K562 (cell line): ENCODE measurements around the gene NR2C2AP. TPM values are rescaled to one million over a fixed set of nuclear protein-coding genes. Genes with fewer than 3 reads are reported as not detected.
A peak's percentile ranks its signal among the peaks of the same experiment; 100 is the strongest.

ENCODE experiments used
- ADNP ChIP-seq: fragments of 200-800 bp; sonication (Bioruptor generic); IDR thresholded peaks from 2 replicates; pipeline ENCODE4 v1.6.1; 2016; ENCODE audit warnings: missing genetic modification characterization, missing compliant biosample characterization
- ARID3A ChIP-seq: IDR thresholded peaks from 2 replicates; pipeline ENCODE4 v1.6.1; 2012; ENCODE audit warnings: low read depth, low read length, improper control_type of control experiment, borderline replicate concordance
- DIDO1 ChIP-seq: fragments of 450-650 bp; IDR thresholded peaks from 2 replicates; pipeline ENCODE4 v1.6.1; 2016; ENCODE audit warnings: low read depth, missing biosample characterization, missing genetic modification characterization
- FOXK2 ChIP-seq, 2 experiments: fragments of 450-650 bp; IDR thresholded peaks in 1 of 2; conservative IDR thresholded peaks in 1 of 2; 2 replicates each; pipeline ENCODE4 v1.6.1; 2016; ENCODE audit warnings: low read depth in 2 of 2, mild to moderate bottlenecking in 1 of 2
- GATAD2A ChIP-seq: fragments of 450-650 bp; IDR thresholded peaks from 2 replicates; pipeline ENCODE4 v1.6.1; 2017
- GTF3C2 ChIP-seq: IDR thresholded peaks from 3 replicates; pipeline ENCODE4 v1.6.1; 2011; ENCODE audit warnings: borderline replicate concordance, mild to moderate bottlenecking, moderate library complexity; ENCODE audit not compliant: insufficient read length; ENCODE audit errors: extremely low read depth
- HEY1 ChIP-seq: fragments of 250-450 bp; sonication (Bioruptor Pico); IDR thresholded peaks from 2 replicates; pipeline ENCODE4 v1.5.0; 2020; ENCODE audit warnings: mild to moderate bottlenecking, moderate library complexity, borderline replicate concordance
- HNRNPLL ChIP-seq: fragments of 200-400 bp; formaldehyde crosslinking; IDR thresholded peaks from 2 replicates; pipeline ENCODE4 v1.6.1; 2017; ENCODE audit warnings: low read length, low read depth, mild to moderate bottlenecking; ENCODE audit not compliant: poor library complexity, severe bottlenecking
- HNRNPUL1 ChIP-seq: fragments of 200-400 bp; formaldehyde crosslinking; IDR thresholded peaks from 2 replicates; pipeline ENCODE4 v1.6.1; 2017; ENCODE audit warnings: low read length
- IFI16 ChIP-seq: fragments of 250-450 bp; sonication (Bioruptor Pico); IDR thresholded peaks from 2 replicates; pipeline ENCODE4 v2.1.2; 2022; ENCODE audit warnings: mild to moderate bottlenecking, inconsistent platforms
- KLF10 ChIP-seq: fragments of 250-450 bp; sonication (Bioruptor Pico); IDR thresholded peaks from 2 replicates; pipeline ENCODE4 v1.6.1; 2021; ENCODE audit warnings: matching md5 sums
- KLF6 ChIP-seq: fragments of 250-450 bp; sonication (Bioruptor Pico); IDR thresholded peaks from 2 replicates; pipeline ENCODE4 v1.4.0; 2020; ENCODE audit warnings: mild to moderate bottlenecking, moderate library complexity, borderline replicate concordance
- MAFK ChIP-seq: IDR thresholded peaks from 2 replicates; pipeline ENCODE4 v1.6.1; 2011; ENCODE audit warnings: low read length, improper control_type of control experiment
- NBN ChIP-seq: fragments of 450-650 bp; IDR thresholded peaks from 2 replicates; pipeline ENCODE4 v1.6.1; 2016; ENCODE audit warnings: low read depth, mild to moderate bottlenecking
- PML ChIP-seq: IDR thresholded peaks from 2 replicates; pipeline ENCODE4 v1.6.1; 2012; ENCODE audit warnings: low read length, inconsistent platforms
- SNIP1 ChIP-seq: fragments of 450-650 bp; IDR thresholded peaks from 2 replicates; pipeline ENCODE4 v1.7.1; 2017; ENCODE audit warnings: low read depth, mild to moderate bottlenecking
- SNRNP70 ChIP-seq: fragments of 200-400 bp; formaldehyde crosslinking; optimal IDR thresholded peaks from 2 replicates; pipeline ENCODE3; 2017; ENCODE audit warnings: low read depth, low read length
- polyA plus RNA-seq, 8 experiments: library from polyadenylated mRNA; depleted of rRNA in 4 of 8; stranded (reverse) in 5 of 8; unstranded in 3 of 8; fragments of >200 nt; fragmentation: Nextera tagmentation in 2 of 8; fragmentation: Illumina TruSeq in 1 of 8; extraction: Ambion mirVana in 2 of 8; extraction: Trizol in 1 of 8; gene quantifications; 2 replicates each; pipeline versions ENCODE4 v1.2.1 to v1.2.3, GENCODE V29; 2011 to 2014; ENCODE audit warnings: inconsistent platforms in 1 of 8, missing spikeins in 1 of 8
- total RNA-seq, 7 experiments: library from RNA; depleted of rRNA in 6 of 7; stranded (reverse); fragments of >200 nt in 6 of 7; fragmentation: Illumina TruSeq in 2 of 7; extraction: Trizol in 2 of 7; gene quantifications; 2 replicates each; pipeline versions ENCODE4 v1.2.1 to v1.2.3, GENCODE V29; 2011 to 2021; ENCODE audit warnings: low replicate concordance in 1 of 7
- TF ChIP-seq, protein P1 (sequence below), 2 experiments: fragments of 450-650 bp in 1 of 2; IDR thresholded peaks; 2 replicates each; pipeline ENCODE4 v1.6.1; 2011 to 2017; ENCODE audit warnings: low read depth in 2 of 2, antibody characterized with exemption in 1 of 2, borderline replicate concordance in 1 of 2, low read length in 1 of 2, mild to moderate bottlenecking in 1 of 2, mixed read lengths in 1 of 2; ENCODE audit not compliant: control insufficient read depth in 1 of 2

NR2C2AP gene
- total and polyA plus RNA-seq, 9 of the 15 experiments (the other 6 are each of a cell fraction or from before 2014, with no cell fraction given): 23.7 to 77.4 (median 32.4) TPM

DNA sequence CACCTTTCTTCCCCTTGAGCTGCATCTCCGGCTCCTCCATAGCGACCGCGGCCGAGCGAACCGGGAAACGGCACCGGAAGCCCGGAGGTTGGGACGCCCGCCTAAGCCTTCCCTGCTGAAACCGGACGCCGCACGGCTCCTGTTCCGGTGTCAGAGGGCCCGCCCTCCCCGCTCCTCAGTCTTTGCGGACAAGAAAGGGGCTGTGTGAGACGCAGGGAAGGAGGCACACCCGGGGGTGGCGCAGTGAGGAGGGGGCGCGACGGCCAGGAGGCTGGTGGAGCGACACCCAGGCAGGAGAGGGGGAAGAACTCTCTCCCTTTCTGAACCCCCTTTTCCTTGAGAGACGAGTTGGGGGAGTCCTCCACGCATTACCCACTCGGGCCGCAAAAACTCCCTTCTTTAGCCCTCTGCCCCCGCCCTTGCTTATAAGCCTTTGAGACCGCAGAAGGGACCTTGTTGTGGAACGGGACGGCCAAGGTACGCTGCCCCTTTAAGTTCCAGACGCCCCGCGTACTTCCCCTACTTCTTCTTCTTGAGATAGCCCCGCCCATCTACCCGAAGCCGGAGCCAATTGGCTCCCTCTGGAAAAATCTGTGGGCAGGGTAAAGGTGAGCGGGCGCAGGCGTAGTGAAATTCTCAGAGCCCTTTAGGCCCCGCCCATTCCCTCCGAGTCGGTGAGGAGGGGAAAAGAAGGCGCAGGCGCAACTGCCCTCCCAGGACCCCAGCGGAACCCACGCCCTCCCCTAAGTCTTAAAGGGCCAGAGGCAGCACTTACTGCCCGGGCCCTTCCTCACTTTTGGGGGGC is 10.9 kb downstream of the NR2C2AP start, which contains the start of the genes BORCS8 and RFXANK (continued):
- TF ChIP-seq ARID3A: no peak
- peak; percentile 87 for TF ChIP-seq DIDO1 (tag)
- TF ChIP-seq NBN: peak; percentile 82; the same call in 1 of the 2 replicates
- peak; percentile 71 to 79; a peak in 3 of 4 replicates for TF ChIP-seq FOXK2 (conservative IDR thresholded peaks at IDR 0.05 in 1 of 2, IDR thresholded peaks at IDR 0.05 in 1 of 2; ENCODE audit: low read depth in 2 of 2)
- TF ChIP-seq IFI16: no peak
- peak; percentile 82 for TF ChIP-seq HNRNPLL
- TF ChIP-seq KLF6: no peak
- no peak for TF ChIP-seq KLF10 (CRISPR knock-in tag)
- TF ChIP-seq, protein P1, sequence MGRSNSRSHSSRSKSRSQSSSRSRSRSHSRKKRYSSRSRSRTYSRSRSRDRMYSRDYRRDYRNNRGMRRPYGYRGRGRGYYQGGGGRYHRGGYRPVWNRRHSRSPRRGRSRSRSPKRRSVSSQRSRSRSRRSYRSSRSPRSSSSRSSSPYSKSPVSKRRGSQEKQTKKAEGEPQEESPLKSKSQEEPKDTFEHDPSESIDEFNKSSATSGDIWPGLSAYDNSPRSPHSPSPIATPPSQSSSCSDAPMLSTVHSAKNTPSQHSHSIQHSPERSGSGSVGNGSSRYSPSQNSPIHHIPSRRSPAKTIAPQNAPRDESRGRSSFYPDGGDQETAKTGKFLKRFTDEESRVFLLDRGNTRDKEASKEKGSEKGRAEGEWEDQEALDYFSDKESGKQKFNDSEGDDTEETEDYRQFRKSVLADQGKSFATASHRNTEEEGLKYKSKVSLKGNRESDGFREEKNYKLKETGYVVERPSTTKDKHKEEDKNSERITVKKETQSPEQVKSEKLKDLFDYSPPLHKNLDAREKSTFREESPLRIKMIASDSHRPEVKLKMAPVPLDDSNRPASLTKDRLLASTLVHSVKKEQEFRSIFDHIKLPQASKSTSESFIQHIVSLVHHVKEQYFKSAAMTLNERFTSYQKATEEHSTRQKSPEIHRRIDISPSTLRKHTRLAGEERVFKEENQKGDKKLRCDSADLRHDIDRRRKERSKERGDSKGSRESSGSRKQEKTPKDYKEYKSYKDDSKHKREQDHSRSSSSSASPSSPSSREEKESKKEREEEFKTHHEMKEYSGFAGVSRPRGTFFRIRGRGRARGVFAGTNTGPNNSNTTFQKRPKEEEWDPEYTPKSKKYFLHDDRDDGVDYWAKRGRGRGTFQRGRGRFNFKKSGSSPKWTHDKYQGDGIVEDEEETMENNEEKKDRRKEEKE (IDR thresholded peaks at IDR 0.05; ENCODE audit: borderline replicate concordance in 1 of 2, control insufficient read depth in 1 of 2, low read depth in 2 of 2, low read length in 1 of 2): peak in 1 of 2 experiments; percentile 92; a peak in 2 of 4 replicates
- TF ChIP-seq PML: peak; percentile 61; the same call in 1 of the 2 replicates
- TF ChIP-seq GATAD2A: no peak
- no peak for TF ChIP-seq ADNP (tag)
- no peak for TF ChIP-seq HEY1 (CRISPR knock-in tag)
- TF ChIP-seq SNIP1: no peak
- TF ChIP-seq HNRNPUL1: no peak
- TF ChIP-seq GTF3C2: no peak
- TF ChIP-seq MAFK: no peak
- no peak for TF ChIP-seq SNRNP70
